HG02938 (cell line): ENCODE measurements around the gene POLE.

Source experiments
- ATAC-seq: cut with Tn5 transposase; IDR thresholded peaks from one replicate; pipeline ENCODE4 v1.9.1; 2021; ENCODE audit warnings: mild to moderate bottlenecking, moderate library complexity; ENCODE audit not compliant: unreplicated experiment

POLE gene

DNA sequence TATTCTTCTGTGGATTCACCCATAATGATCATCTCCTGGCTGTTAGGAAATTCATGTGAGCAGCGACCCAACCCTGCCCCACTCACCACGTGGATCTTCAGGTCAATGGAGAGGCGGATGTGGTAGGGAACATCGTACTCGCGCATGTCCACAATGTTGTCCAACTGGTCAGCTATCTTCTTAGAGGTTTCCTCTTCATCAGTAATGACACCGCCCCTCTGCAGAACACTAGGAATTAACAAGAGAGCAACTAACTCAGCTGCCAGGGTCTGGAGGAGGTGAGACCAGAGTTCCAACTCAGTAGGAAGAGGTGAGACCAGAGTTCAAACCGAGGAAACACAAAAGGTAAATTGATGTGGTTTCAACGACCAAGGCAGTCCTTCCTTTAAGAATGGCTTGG lies 9.7 kb downstream of the POLE start:
- no peak for ATAC-seq

DNA sequence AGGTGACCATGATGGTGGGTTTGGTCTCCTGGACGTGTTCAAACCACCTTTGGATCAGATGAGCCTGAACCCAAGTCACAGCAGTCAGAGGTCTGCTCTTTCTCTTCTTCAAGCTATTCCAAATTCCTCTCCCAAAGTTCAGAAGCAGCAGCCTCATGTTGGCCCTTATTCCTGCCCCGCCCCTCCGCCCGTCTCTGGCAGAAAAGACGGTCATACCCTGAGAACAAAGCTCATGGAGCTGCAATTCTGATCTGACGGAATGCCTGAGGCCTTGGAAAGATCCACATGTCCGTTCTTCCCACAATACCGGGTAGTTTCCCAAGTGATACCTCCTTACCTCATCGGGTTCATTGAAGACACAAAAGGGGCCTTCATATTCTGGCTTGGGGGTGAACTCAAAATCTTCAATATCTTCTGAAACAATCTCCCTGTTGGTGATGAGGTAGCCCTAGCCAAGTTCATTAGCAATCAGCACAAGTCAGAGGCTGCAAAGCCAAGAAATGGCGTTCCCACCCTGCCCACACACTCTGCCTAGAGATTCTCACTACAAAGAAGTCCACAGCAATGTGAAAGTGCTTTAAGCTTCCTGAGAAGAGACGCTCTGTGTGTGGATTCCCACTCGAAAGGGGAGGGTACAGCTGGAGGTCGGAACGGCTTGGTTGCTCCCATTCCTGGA lies 11.2 kb downstream of the POLE start:
- ATAC-seq: no peak

DNA sequence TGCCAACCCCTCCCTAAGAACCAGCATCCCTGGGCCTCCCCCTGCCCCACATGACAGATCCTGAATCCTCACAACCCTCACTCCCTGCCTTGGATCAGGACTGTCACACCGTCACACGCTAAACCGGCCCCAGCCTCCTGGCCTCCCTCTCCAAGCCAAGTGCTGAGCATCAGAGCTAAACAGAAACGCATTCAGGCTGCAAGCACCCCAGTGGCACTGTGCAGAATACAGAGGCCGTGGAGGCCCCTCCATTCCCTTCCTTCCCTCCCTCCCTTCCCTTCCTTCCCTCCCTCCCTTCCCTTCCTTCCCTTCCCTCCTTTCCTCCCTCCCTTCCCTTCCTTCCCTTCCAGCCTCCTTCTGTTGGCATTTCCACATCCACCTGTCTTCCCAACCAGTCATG lies 12.6 kb downstream of the POLE start:
- no peak for ATAC-seq

GRCh38 chr12:132673288-132674179 lies 13.6 kb downstream of the POLE start:
- no peak for ATAC-seq

DNA sequence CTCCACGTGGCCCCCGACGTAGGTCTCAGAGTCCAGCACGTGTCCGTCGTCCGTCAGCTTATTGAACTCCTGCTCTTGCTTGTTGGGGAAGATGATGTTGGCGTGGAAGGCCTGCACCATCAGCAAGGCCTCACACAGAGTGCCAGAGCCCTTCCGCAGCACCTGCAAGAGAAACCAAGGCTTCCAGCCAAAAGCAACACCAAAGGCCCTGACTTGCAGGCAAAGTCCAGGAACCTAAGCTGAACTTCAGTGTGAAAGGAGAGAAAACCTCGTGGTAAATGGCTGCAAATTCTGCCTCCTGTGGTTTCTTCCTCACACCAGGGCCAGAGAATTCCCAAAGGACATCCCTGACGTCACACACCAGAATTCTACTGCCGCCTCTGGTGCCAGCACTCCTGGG lies 14.5 kb downstream of the POLE start:
- ATAC-seq: no peak

DNA sequence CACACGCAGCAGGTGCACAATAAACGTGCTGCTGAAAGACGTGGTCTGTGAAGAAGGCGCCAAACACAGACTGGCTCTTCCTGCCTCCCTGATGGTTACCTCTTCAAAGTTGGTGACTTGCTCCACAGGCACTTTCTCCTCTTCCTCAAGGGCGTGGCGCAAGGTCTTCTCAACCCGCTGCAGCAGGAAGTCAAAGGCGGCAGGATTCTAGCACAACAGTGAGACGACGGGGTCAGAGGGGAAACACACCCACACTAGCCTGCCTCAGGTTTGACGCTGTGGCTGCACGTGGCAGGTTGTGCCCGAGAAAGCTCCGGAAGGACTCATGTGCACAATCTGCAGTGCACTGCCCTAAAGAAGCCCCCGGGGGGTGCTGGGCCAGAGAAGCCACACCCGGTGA lies 15.0 kb downstream of the POLE start:
- ATAC-seq: no peak

- no peak for ATAC-seq
Observed at GRCh38 chr12:132669166-132669879, 17.8 kb downstream of the POLE start.

- no peak for ATAC-seq
Observed at GRCh38 chr12:132668191-132669088, 18.7 kb downstream of the POLE start.

GRCh38 chr12:132665794-132666193 lies 21.3 kb downstream of the POLE start:
- ATAC-seq: no peak

DNA sequence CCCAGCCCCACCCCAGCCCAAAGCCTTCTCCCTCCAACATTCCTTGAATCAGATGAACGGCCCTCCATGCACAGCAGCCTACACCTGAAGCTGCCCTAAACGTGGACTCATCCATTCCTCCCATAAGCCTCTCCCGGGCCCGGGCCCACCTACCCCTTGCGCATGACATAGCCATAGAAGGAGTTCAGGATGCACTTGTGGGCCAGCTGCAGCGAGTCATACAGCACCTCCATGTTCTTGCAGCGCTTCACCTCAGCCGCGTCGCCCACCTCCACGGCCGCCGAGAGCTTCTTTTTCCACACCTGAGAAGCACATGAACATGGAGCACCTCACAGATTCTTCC lies 22.0 kb downstream of the POLE start:
- no peak for ATAC-seq

- ATAC-seq: no peak
Observed at GRCh38 chr12:132664206-132665148, 22.7 kb downstream of the POLE start.

DNA sequence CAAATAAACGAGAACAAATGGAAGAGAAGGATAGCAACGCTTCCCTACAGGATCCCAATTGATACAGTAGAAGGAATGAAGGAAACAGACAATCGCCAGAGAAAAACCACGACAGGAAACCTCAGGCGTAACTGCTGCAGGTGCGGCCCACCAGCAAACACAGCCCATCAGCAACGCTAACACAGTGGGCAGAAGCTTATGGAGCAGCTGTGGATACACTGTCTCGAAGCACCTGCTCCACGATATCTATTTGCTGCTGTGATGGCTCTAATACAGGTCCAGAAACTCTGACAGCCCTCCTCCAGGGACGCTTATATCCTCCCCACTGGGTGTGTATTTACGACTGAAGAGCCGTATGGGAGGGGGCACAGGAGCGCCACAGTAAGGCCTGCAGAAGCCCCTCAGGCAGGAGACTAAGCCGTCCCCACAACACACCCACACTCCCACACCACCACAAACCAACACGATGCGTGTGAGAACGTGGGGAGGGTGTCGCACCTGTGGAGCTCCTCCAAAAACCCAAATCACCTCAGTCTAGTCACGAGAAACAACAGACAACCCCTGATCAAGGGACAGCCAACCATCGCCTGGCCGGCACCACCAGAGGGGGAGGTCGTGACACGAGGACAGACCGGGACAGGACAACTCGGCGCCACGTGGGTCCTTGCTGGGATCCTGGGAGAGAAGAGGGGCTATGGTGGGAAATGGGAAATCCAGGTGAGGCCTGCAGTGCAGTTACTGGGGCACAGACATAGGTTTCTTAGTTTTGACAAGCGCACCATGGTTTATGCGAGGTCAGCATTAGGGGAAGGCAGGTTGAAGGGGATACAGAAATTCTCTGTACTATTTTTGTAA lies 24.0 kb downstream of the POLE start:
- ATAC-seq: no peak

GRCh38 chr12:132661972-132662371 lies 25.2 kb downstream of the POLE start:
- no peak for ATAC-seq

DNA sequence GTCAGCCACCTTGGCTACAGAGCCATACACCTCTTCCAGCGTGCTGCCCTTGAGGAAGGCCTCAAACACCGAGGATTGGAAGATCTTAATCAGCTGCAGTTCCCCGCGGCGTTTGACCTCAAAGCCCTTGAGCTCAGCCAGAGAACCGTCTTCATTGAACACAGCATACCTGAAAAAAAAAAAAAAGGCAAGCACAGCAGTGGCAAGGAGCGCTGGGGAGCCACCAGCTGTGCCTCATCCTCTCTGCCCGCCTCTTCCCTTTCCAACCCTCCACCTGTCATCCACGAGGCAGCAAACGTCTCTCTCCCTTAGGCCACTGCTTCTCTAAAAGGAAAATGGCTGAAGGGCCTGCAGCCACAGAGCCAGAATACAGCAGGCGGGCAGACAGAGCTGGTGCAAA lies 26.1 kb downstream of the POLE start:
- no peak for ATAC-seq

GRCh38 chr12:132660052-132660451 lies 27.1 kb downstream of the POLE start:
- ATAC-seq: no peak

GRCh38 chr12:132659146-132659545 lies 28.0 kb downstream of the POLE start:
- ATAC-seq: no peak

DNA sequence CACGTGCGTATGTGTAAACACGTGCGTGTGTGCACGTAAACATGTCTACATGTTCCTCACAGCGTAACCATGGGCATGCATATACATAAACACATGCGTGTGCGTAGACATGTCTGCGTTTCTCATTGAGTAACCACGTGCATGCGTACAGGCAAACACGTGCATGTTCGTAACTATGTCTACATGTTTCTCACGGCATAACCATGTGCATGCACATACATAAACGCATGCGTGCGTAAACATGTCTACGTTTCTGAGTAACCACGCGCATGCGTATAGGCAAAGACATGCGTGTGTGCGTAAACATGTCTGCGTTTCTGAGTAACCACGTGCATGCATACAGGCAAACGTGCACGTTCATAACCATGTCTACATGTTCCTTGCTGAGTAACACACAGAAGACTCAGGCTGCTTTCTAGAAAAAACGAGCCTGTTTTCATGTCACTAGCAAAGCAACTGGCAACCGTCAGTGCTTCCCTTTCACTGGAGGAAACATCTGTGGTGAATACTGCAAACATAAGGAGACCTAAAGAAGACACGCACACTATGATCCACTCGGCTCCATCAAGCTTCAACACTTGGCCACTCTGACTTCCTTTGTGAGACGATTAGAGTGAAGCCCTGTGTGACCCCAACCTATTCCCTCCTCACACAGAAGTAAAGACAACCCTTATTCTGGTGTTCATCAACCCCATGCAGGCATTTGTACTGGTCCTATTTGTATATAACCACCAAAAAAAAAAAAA lies 28.8 kb downstream of the POLE start:
- ATAC-seq: no peak
